Loucy (cell line): Measurements from ENCODE around the gene HSP90AB1.

Source experiments
- H2AFZ ChIP-seq: fragments of 200-600 bp; sonication (generic); 2 replicates; pipeline ENCODE4 v1.6.0; 2016; ENCODE audit warnings: antibody characterized with exemption, mild to moderate bottlenecking, low read length, moderate library complexity
- H3F3A ChIP-seq: fragments of 200-600 bp; 2 replicates; pipeline ENCODE4 v1.6.0; 2016; ENCODE audit warnings: antibody characterized with exemption, low read depth, mild to moderate bottlenecking
- H3K27me3 ChIP-seq: fragments of 200-600 bp; sonication (generic); 2 replicates; pipeline ENCODE4 v1.6.1; 2014; ENCODE audit warnings: low read length, mild to moderate bottlenecking; ENCODE audit not compliant: insufficient read depth, poor library complexity, severe bottlenecking
- H3K36me3 ChIP-seq: fragments of 200-600 bp; sonication (generic); 2 replicates; pipeline ENCODE4 v1.6.1; 2016; ENCODE audit warnings: low read length; ENCODE audit not compliant: insufficient read depth
- H3K4me1 ChIP-seq: fragments of 200-600 bp; sonication (generic); 2 replicates; pipeline ENCODE4 v1.5.1; 2014; ENCODE audit warnings: low read length, mild to moderate bottlenecking; ENCODE audit not compliant: insufficient read depth, poor library complexity, severe bottlenecking
- H3K4me2 ChIP-seq: fragments of 200-600 bp; sonication (generic); 2 replicates; pipeline ENCODE4 v1.6.0; 2014; ENCODE audit warnings: antibody characterized with exemption, low read length, low read depth, mild to moderate bottlenecking; ENCODE audit not compliant: poor library complexity, severe bottlenecking
- H3K4me3 ChIP-seq: fragments of 200-600 bp; sonication (generic); 2 replicates; pipeline ENCODE4 v1.5.1; 2014; ENCODE audit warnings: low read length, mild to moderate bottlenecking, mixed read lengths; ENCODE audit not compliant: poor library complexity, severe bottlenecking
- H3K79me2 ChIP-seq: fragments of 200-600 bp; sonication (generic); 2 replicates; pipeline ENCODE4 v1.6.1; 2014; ENCODE audit warnings: low read length; ENCODE audit not compliant: insufficient read depth
- H3K9ac ChIP-seq: fragments of 200-600 bp; sonication (generic); 2 replicates; pipeline ENCODE4 v1.6.0; 2014; ENCODE audit warnings: mild to moderate bottlenecking, low read depth, low read length, moderate library complexity; ENCODE audit not compliant: poor library complexity, severe bottlenecking
- H3K9me2 ChIP-seq: fragments of 200-600 bp; sonication (generic); replicated peaks from 2 replicates; pipeline ENCODE4 v1.6.1; 2016; ENCODE audit warnings: low read depth, low read length, mixed read lengths
- H3K9me3 ChIP-seq: fragments of 200-600 bp; sonication (generic); 2 replicates; pipeline ENCODE4 v1.6.1; 2014; ENCODE audit warnings: mild to moderate bottlenecking, antibody characterized with exemption, low read length, low read depth; ENCODE audit not compliant: insufficient read depth
- H4K20me1 ChIP-seq: fragments of 200-600 bp; sonication (generic); 2 replicates; pipeline ENCODE4 v1.6.0; 2014; ENCODE audit warnings: antibody characterized with exemption, low read length, mild to moderate bottlenecking; ENCODE audit not compliant: insufficient read depth, poor library complexity, severe bottlenecking
- CTCF ChIP-seq: fragments of 200-600 bp; sonication (generic); conservative IDR thresholded peaks from 2 replicates; pipeline ENCODE4 v1.5.1; 2014; ENCODE audit warnings: mild to moderate bottlenecking, antibody characterized with exemption, low read length
- EZH2phosphoT487 ChIP-seq: fragments of 200-600 bp; IDR thresholded peaks from 2 replicates; pipeline ENCODE4 v1.6.1; 2018; ENCODE audit warnings: antibody characterized with exemption, mild to moderate bottlenecking, moderate library complexity, borderline replicate concordance

The HSP90AB1 gene

GRCh38 chr6:44258325-44258863 is 11.5 kb downstream of the HSP90AB1 start:
- no peaks in the 10 kb centered on the region for H3K9me3 ChIP-seq
- peaks cover 43% of the 10 kb centered on the region for H3K79me2 ChIP-seq
- peaks cover 41% of the 10 kb centered on the region for H3K4me1 ChIP-seq
- H3K36me3 ChIP-seq, result peaks cover 27% of the 10 kb centered on the region; the same call in 1 of the 2 replicates
- H3F3A ChIP-seq, result peaks cover 17% of the 10 kb centered on the region
- H3K9me2 ChIP-seq, result no peaks in the 10 kb centered on the region
- no peak for TF ChIP-seq CTCF
- TF ChIP-seq EZH2phosphoT487, result no peak
- no peak overlapping the region for H3K9ac ChIP-seq
- H3K4me2 ChIP-seq, result no peak overlapping the region
- no peaks in the 10 kb centered on the region for H3K27me3 ChIP-seq
- H3K4me3 ChIP-seq, result no peak overlapping the region
- H4K20me1 ChIP-seq, result peaks cover 39% of the 10 kb centered on the region
- H2AFZ ChIP-seq, result no peak overlapping the region

GRCh38 chr6:44258921-44259320 is 12.0 kb downstream of the HSP90AB1 start:
- Histone ChIP-seq H3K4me3 (no peak overlapping the region), H3K9me2 (no peaks in the 10 kb centered on the region), H4K20me1 (peaks cover 36% of the 10 kb centered on the region), H3K36me3 (peaks cover 22% of the 10 kb centered on the region; the same call in 1 of the 2 replicates), H3K4me1 (peaks cover 46% of the 10 kb centered on the region), H3K27me3 (no peaks in the 10 kb centered on the region), H3K9me3 (no peaks in the 10 kb centered on the region), H3K9ac (no peak overlapping the region), H3F3A (peaks cover 15% of the 10 kb centered on the region), H3K79me2 (peaks cover 44% of the 10 kb centered on the region; the same call in 1 of the 2 replicates), H2AFZ (no peak overlapping the region), H3K4me2 (no peak overlapping the region)
- no peak for TF ChIP-seq EZH2phosphoT487
- no peak for TF ChIP-seq CTCF

GRCh38 chr6:44260011-44260410 is 13.1 kb downstream of the HSP90AB1 start:
- Histone ChIP-seq H3K4me3 (no peak overlapping the region), H3K4me1 (peaks cover 49% of the 10 kb centered on the region), H2AFZ (no peak overlapping the region), H3K27me3 (no peaks in the 10 kb centered on the region), H4K20me1 (peaks cover 25% of the 10 kb centered on the region), H3K4me2 (no peak overlapping the region), H3K9ac (no peak overlapping the region), H3K79me2 (peaks cover 51% of the 10 kb centered on the region), H3K36me3 (peaks cover 11% of the 10 kb centered on the region; the same call in 1 of the 2 replicates), H3F3A (peaks cover 11% of the 10 kb centered on the region), H3K9me3 (no peaks in the 10 kb centered on the region), H3K9me2 (no peaks in the 10 kb centered on the region)
- no peak for TF ChIP-seq EZH2phosphoT487
- no peak for TF ChIP-seq CTCF
